Panc1 (cell line): ENCODE data around the gene ZFYVE28.

ENCODE experiments used
- CTCF ChIP-seq: fragments of 450-650 bp; IDR thresholded peaks from 2 replicates; pipeline ENCODE4 v1.5.1; 2017; ENCODE audit warnings: mild to moderate bottlenecking
- POLR2AphosphoS5 ChIP-seq: IDR thresholded peaks from 2 replicates; pipeline ENCODE4 v1.6.1; 2012; ENCODE audit warnings: mild to moderate bottlenecking, low read depth, low read length, moderate library complexity
- TCF7L2 ChIP-seq: IDR thresholded peaks from 2 replicates; pipeline ENCODE4 v1.6.1; 2011; ENCODE audit warnings: mild to moderate bottlenecking, low read depth, low read length, inconsistent platforms

GRCh38 chr4:2387218-2387617 lies 31.2 kb downstream of the ZFYVE28 start:
- TF ChIP-seq POLR2AphosphoS5 (no peak), CTCF (no peak), TCF7L2 (no peak)
